ENCODE measurements around the gene LRP1B.

The LRP1B gene

DNA sequence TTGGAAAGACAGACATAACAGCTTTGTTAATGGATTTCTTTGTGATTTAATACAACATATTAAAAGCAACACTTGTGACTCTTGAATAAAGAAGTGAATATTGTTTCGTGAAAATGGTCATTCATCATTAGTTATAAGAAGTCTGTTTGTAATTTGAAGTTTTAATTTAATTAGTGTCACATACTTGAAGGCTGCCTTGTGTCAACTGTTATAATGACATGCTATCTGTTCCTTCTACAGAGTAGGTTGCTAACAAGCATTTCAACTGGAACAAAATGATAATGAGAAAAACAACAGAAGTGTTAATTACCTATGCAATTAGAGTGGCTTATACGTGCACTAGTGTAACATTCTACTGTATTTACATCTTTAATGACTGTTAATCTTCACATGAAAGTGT, 624.7 kb downstream of the LRP1B start:
- H3K27ac ChIP-seq = no peak overlapping the region

DNA sequence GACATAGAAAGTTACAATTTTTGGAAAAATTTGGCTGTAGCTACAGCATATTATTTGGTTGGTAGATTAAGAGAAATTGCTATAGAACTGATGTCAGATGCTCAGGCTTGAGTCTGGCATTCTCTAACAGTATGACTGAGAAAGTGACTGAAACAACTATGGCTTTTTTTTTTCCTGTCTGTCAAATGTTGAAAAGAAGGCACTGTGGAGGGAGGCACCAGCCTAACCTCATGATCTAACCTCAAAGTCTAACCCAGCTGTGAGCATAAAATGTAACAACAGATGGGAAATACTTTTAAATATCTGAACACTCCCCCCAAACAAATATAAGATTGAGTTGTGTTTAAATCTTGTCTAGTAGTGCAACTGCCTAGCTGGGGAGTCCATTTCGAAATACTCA, 629.1 kb downstream of the LRP1B start:
- H3K27ac ChIP-seq = no peak overlapping the region

More for the DNA sequence above, 624.7 kb downstream of the LRP1B start:
- no peak for TF ChIP-seq ZFX (IDR thresholded peaks at IDR 0.05; ENCODE audit: borderline replicate concordance)
- TF ChIP-seq, protein P1, sequence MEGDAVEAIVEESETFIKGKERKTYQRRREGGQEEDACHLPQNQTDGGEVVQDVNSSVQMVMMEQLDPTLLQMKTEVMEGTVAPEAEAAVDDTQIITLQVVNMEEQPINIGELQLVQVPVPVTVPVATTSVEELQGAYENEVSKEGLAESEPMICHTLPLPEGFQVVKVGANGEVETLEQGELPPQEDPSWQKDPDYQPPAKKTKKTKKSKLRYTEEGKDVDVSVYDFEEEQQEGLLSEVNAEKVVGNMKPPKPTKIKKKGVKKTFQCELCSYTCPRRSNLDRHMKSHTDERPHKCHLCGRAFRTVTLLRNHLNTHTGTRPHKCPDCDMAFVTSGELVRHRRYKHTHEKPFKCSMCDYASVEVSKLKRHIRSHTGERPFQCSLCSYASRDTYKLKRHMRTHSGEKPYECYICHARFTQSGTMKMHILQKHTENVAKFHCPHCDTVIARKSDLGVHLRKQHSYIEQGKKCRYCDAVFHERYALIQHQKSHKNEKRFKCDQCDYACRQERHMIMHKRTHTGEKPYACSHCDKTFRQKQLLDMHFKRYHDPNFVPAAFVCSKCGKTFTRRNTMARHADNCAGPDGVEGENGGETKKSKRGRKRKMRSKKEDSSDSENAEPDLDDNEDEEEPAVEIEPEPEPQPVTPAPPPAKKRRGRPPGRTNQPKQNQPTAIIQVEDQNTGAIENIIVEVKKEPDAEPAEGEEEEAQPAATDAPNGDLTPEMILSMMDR (IDR thresholded peaks at IDR 0.05) = no peak

DNA sequence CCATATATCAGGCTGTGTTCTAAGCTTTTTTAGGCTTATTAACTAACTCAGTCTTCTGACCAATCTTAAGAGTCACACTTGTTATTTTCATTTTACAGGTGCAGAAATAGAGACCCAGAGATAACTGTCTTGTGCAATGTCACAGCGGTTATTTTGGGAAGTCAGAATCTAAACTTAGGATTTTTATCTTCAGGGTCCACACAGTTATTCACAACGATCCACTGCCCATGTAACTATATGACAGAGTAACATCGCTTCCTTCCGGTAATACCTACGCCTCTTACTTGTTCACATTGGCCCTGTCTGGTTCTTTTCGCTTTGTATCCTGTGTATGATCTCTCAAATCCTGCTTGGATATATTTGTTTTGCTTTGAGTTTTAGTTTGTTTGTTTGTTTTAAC, 631.7 kb downstream of the LRP1B start:
- H3K27ac ChIP-seq = no peak overlapping the region
- TF ChIP-seq, protein P1 (IDR thresholded peaks at IDR 0.05) = no peak
- TF ChIP-seq ZFX (IDR thresholded peaks at IDR 0.05; ENCODE audit: borderline replicate concordance) = no peak

More for the DNA sequence above, 629.1 kb downstream of the LRP1B start:
- TF ChIP-seq ZFX (IDR thresholded peaks at IDR 0.05; ENCODE audit: borderline replicate concordance) = no peak
- TF ChIP-seq, protein P1 (IDR thresholded peaks at IDR 0.05) = no peak

DNA sequence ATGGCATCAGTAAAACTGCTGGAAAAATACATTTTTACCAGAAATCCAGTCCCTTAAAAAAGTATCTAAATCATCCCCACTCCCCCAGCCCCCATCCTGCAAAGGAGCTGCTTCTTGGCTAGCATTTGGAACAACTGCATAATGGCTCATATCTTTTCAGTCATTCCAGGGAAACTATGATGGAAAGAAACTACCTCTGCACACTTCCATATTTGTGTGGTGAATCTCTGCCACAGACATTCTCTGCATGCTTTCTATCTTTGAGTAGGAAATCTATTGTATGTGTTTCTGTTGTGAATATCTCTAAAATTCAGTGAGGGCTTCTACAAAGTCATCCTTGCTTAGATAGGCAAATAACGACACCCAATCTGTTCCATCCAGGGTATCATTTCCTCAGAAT, 632.3 kb downstream of the LRP1B start:
- H3K27ac ChIP-seq = no peak overlapping the region
- TF ChIP-seq ZFX (IDR thresholded peaks at IDR 0.05; ENCODE audit: borderline replicate concordance) = no peak
- TF ChIP-seq, protein P1 (IDR thresholded peaks at IDR 0.05) = no peak

DNA sequence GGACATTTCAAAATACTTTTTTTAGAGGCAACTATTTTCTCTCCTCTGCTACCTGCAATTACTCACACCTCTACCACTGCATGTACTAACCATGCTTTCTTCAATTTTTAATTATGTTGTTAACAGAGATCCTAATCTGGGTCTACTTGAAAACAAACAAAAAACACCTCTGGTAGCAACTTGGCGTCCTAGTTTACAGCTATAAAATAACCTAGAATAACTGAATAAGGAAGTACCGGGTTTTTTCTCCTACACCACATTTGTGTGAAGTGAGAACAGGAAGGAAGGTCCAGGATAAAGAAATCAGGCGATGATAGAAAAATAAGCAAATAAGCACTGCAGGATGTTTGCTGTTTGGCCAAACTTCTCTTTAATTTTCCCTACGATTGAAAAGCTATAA, 633.5 kb downstream of the LRP1B start:
- TF ChIP-seq, protein P1 (IDR thresholded peaks at IDR 0.05) = no peak
- no peak for TF ChIP-seq ZFX (IDR thresholded peaks at IDR 0.05; ENCODE audit: borderline replicate concordance)
- H3K27ac ChIP-seq = no peak overlapping the region

DNA sequence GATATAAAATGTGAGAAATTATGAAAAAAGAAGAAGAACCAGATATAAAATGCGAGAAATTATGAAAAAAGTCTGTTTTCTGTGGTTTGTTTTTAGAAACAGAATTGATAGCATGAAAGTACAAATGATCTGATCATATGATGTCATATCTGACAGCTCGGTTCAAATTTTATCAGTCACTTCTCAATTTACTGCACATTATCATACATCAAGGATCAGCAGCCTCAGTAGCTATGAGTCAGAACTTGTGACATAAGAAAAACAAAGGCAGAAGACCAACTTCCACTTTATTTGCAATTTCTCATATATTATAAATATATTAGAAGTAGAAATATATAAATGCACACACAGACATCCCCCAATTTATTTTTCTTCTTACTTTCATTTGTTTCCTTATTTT, 634.0 kb downstream of the LRP1B start:
- H3K27ac ChIP-seq = no peak overlapping the region
- TF ChIP-seq, protein P1 (IDR thresholded peaks at IDR 0.05) = no peak
- no peak for TF ChIP-seq ZFX (IDR thresholded peaks at IDR 0.05; ENCODE audit: borderline replicate concordance)

DNA sequence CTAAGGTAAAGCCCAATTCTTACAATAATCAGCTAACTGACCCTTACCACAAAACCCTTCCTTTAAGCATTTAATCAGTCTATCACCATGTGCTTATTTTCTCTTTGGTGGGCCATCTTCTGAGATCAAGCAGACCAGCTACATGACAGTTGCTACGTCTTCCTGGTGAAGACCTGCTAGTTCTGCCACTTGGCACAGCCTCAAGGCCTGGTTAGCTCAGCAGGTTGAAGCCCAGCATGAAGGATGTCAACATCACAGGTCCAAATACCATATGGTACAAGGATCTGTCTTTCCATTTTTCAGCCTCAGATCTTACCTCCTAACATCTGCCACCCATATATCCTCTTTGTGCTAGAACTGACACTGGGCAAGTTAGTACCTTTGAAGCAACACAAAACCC, 636.9 kb downstream of the LRP1B start:
- no peak overlapping the region for H3K27ac ChIP-seq
- no peak for TF ChIP-seq ZFX (IDR thresholded peaks at IDR 0.05; ENCODE audit: borderline replicate concordance)
- TF ChIP-seq, protein P1 (IDR thresholded peaks at IDR 0.05) = no peak
